Stomach smooth muscle (tissue), 2 donors: ENCODE results near the gene ANXA10.
"Not testable (repeated sequence)": the region's sequence is repeated elsewhere in the genome, so short reads cannot be mapped to it uniquely, and the experiment has no call there.

Source experiments
- H3K27ac ChIP-seq: one replicate; pipeline ENCODE4 v1.7.0; 2013; ENCODE audit warnings: mild to moderate bottlenecking, low read length, inconsistent platforms
- H3K27me3 ChIP-seq, 2 donors: one replicate each; pipeline ENCODE4 v1.7.0; 2013; ENCODE audit warnings: low read length in 2 of 2; ENCODE audit not compliant: insufficient read depth in 2 of 2, control insufficient read depth in 1 of 2
- H3K36me3 ChIP-seq, 2 donors: one replicate each; pipeline ENCODE4 v1.7.0; 2013; ENCODE audit warnings: low read length in 2 of 2; ENCODE audit not compliant: control insufficient read depth in 2 of 2, insufficient read depth in 2 of 2
- H3K4me1 ChIP-seq: one replicate; pipeline ENCODE4 v1.7.0; 2013; ENCODE audit warnings: low read length; ENCODE audit not compliant: control insufficient read depth, insufficient read depth
- H3K4me3 ChIP-seq, 2 donors: one replicate each; pipeline ENCODE4 v1.7.0; 2013; ENCODE audit warnings: low read length in 2 of 2
- H3K9ac ChIP-seq, 2 donors: one replicate each; pipeline ENCODE4 v1.7.0; 2013; ENCODE audit warnings: low read length in 2 of 2, mild to moderate bottlenecking in 1 of 2
- H3K9me3 ChIP-seq, 2 donors: one replicate each; pipeline ENCODE4 v1.7.0; 2013; ENCODE audit warnings: low read length in 2 of 2; ENCODE audit not compliant: control insufficient read depth in 2 of 2
- donor health status: healthy.
- donor health status: Pancreatic carcinoma.

The ANXA10 gene

GRCh38 chr4:168197926-168198325 is 105.6 kb downstream of the ANXA10 start:
- H3K4me3 ChIP-seq: no peak overlapping the region
- no peaks in the 10 kb centered on the region for H3K36me3 ChIP-seq
- H3K4me1 ChIP-seq: no peaks in the 10 kb centered on the region
- H3K9ac ChIP-seq: no peak overlapping the region
- no peaks in the 10 kb centered on the region for H3K27me3 ChIP-seq
- no peaks in the 10 kb centered on the region for H3K9me3 ChIP-seq
- H3K27ac ChIP-seq: no peak overlapping the region

- Histone ChIP-seq H3K36me3 (no peaks in the 10 kb centered on the region), H3K4me3 (no peak overlapping the region), H3K27ac (no peak overlapping the region), H3K27me3 (no peaks in the 10 kb centered on the region), H3K9ac (no peak overlapping the region), H3K4me1 (no peaks in the 10 kb centered on the region), H3K9me3 (peaks cover 0 to 6% of the 10 kb centered on the region in 2 donors)
Measured at GRCh38 chr4:168199260-168199957, 107.1 kb downstream of the ANXA10 start.

GRCh38 chr4:168200685-168201084 is 108.3 kb downstream of the ANXA10 start:
- Histone ChIP-seq H3K4me3 (no peak overlapping the region), H3K27me3 (no peaks in the 10 kb centered on the region), H3K9ac (no peak overlapping the region), H3K36me3 (no peaks in the 10 kb centered on the region), H3K27ac (no peak overlapping the region), H3K4me1 (no peaks in the 10 kb centered on the region), H3K9me3 (peaks cover 0 to 6% of the 10 kb centered on the region in 2 donors)

GRCh38 chr4:168203233-168203911 is 111.0 kb downstream of the ANXA10 start:
- Histone ChIP-seq H3K4me1 (no peaks in the 10 kb centered on the region), H3K27ac (no peak overlapping the region), H3K4me3 (no peak overlapping the region), H3K9me3 (peaks cover 0 to 6% of the 10 kb centered on the region in 2 donors), H3K27me3 (no peaks in the 10 kb centered on the region), H3K36me3 (no peaks in the 10 kb centered on the region), H3K9ac (no peak overlapping the region)

DNA sequence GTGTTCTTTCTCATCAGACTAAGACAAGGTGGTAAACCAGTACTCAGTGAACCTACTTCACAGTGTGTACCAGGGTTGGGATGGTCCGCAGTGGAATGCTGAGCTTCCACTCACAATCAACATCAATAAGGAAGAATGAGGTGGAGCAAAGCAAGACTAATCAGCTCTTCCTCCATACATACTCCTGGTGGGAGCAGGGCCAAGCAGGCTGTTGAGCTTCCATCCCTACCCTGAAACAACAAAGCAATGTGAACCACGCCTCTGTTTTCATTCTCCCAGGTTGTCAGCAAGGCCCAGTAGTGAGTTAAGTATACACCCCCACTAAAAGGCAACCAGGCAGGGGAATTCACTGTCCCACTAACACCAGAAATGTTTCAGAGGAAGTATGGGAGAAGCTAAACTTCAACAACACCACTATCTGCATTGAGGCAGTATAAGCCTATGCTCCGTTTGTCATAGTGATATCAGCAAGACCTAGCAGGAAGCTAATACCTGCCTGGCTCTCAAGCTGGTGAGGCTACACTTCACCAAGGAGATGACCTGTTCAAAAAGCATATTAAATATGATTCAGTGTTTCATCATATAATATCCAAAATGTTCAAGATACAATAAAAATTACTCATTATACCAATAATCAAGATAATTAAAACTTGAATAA is 116.7 kb downstream of the ANXA10 start:
- no peaks in the 10 kb centered on the region for H3K36me3 ChIP-seq
- H3K4me3 ChIP-seq: no peak overlapping the region
- no peak overlapping the region for H3K9ac ChIP-seq
- H3K4me1 ChIP-seq: no peaks in the 10 kb centered on the region
- H3K27me3 ChIP-seq: no peaks in the 10 kb centered on the region
- no peak overlapping the region for H3K27ac ChIP-seq
- peaks cover 0 to 2% of the 10 kb centered on the region in 2 donors for H3K9me3 ChIP-seq

- Histone ChIP-seq H3K4me3 (no peak overlapping the region), H3K9me3 (peaks cover 0 to 2% of the 10 kb centered on the region in 2 donors), H3K9ac (no peak overlapping the region), H3K27me3 (no peaks in the 10 kb centered on the region), H3K27ac (no peak overlapping the region), H3K4me1 (no peaks in the 10 kb centered on the region), H3K36me3 (peaks cover 5 to 6% of the 10 kb centered on the region in 2 donors)
Measured at GRCh38 chr4:168212656-168213055, 120.3 kb downstream of the ANXA10 start.

- H3K9ac ChIP-seq, H3K9me3 ChIP-seq, H3K27me3 ChIP-seq, H3K4me1 ChIP-seq, H3K27ac ChIP-seq, H3K4me3 ChIP-seq, H3K36me3 ChIP-seq: not testable (repeated sequence)
Measured at GRCh38 chr4:168213511-168213910, 121.2 kb downstream of the ANXA10 start.

GRCh38 chr4:168218645-168219044 is 126.3 kb downstream of the ANXA10 start:
- Histone ChIP-seq H3K36me3 (peaks cover 11 to 14% of the 10 kb centered on the region in 2 donors), H3K27me3 (no peaks in the 10 kb centered on the region), H3K27ac (no peak overlapping the region)

GRCh38 chr4:168220893-168221292 is 128.6 kb downstream of the ANXA10 start:
- peaks cover 13 to 16% of the 10 kb centered on the region in 2 donors for H3K36me3 ChIP-seq
- H3K4me1 ChIP-seq: no peaks in the 10 kb centered on the region

More at GRCh38 chr4:168218645-168219044, 126.3 kb downstream of the ANXA10 start:
- no peak overlapping the region for H3K4me3 ChIP-seq
- H3K9me3 ChIP-seq: peaks cover 0 to 2% of the 10 kb centered on the region in 2 donors
- H3K4me1 ChIP-seq: no peaks in the 10 kb centered on the region
- no peak overlapping the region for H3K9ac ChIP-seq

DNA sequence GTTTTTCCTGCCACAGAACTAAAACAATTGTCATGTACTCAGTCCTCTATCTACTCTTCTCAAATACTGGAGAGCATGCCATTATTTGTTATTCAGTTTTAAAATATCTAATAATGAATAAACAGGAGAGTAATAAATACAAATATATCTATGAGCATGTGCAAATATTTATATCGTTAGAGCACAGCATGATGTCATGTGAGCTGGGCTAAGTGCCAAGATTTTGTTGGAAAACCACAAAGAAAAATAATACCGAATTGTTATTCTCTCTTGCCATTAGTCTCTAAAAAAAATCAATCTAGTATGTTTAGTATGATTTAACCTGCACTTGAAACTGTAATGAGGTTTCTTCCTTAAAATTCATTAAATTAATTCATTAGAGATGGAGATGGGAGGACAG is 129.0 kb downstream of the ANXA10 start:
- peaks cover 13 to 16% of the 10 kb centered on the region in 2 donors for H3K36me3 ChIP-seq

More at GRCh38 chr4:168220893-168221292, 128.6 kb downstream of the ANXA10 start:
- Histone ChIP-seq H3K4me3 (no peak overlapping the region), H3K27me3 (no peaks in the 10 kb centered on the region), H3K27ac (no peak overlapping the region), H3K9me3 (peaks cover 0 to 2% of the 10 kb centered on the region in 2 donors), H3K9ac (no peak overlapping the region)

More for the DNA sequence above, 129.0 kb downstream of the ANXA10 start:
- Histone ChIP-seq H3K4me3 (no peak overlapping the region), H3K4me1 (no peaks in the 10 kb centered on the region), H3K27me3 (no peaks in the 10 kb centered on the region), H3K9ac (no peak overlapping the region), H3K9me3 (peaks cover 0 to 2% of the 10 kb centered on the region in 2 donors), H3K27ac (no peak overlapping the region)
